NCI-H1417 treated with DMSO at 0.1 percent for 48 hours (cell line): ENCODE results near the gene ZNF593.

Source experiments
- DNase-seq: peaks from one replicate; lab custom pipeline; 2025; lab: John Stamatoyannopoulos, UW

Gene ZNF593

GRCh38 chr1:26169669-26170471 lies at the start of gene ZNF593:
Gene ZNF593 (plus strand): TSS chr1:26169908. CDS start chr1:26169984, 76 bp downstream.
- DNase-seq = no peak

GRCh38 chr1:26121854-26122773 lies 47.6 kb upstream of the ZNF593 start:
- no peak for DNase-seq

GRCh38 chr1:26122988-26123973 lies 46.4 kb upstream of the ZNF593 start:
- DNase-seq = no peak

- no peak for DNase-seq
Measured at GRCh38 chr1:26124418-26125331, 45.0 kb upstream of the ZNF593 start.

GRCh38 chr1:26125382-26125781 lies 44.3 kb upstream of the ZNF593 start:
- DNase-seq = no peak

GRCh38 chr1:26125946-26126320 lies 43.8 kb upstream of the ZNF593 start:
- DNase-seq = no peak

GRCh38 chr1:26126321-26127084 lies 43.2 kb upstream of the ZNF593 start:
- no peak for DNase-seq

- DNase-seq = no peak
Measured at GRCh38 chr1:26127235-26128163, 42.2 kb upstream of the ZNF593 start.

GRCh38 chr1:26129778-26130177 lies 39.9 kb upstream of the ZNF593 start:
- no peak for DNase-seq

GRCh38 chr1:26130695-26131094 lies 39.0 kb upstream of the ZNF593 start:
- DNase-seq = no peak

- DNase-seq = no peak
Measured at GRCh38 chr1:26132128-26132833, 37.4 kb upstream of the ZNF593 start.

GRCh38 chr1:26132834-26133167 lies 36.9 kb upstream of the ZNF593 start:
- no peak for DNase-seq

GRCh38 chr1:26134466-26134865 lies 35.2 kb upstream of the ZNF593 start:
- no peak for DNase-seq

GRCh38 chr1:26138974-26139558 lies 30.6 kb upstream of the ZNF593 start:
- DNase-seq = no peak

- DNase-seq = no peak
Measured at GRCh38 chr1:26142159-26142558, 27.5 kb upstream of the ZNF593 start.

GRCh38 chr1:26145041-26145959 lies 24.4 kb upstream of the ZNF593 start:
- DNase-seq = peak; percentile 74

- no peak for DNase-seq
Measured at GRCh38 chr1:26145960-26146294, 23.8 kb upstream of the ZNF593 start.
